HTERT RPE-1 (cell line): ENCODE results near the gene MIA2.

Experiments
- in situ Hi-C: fragments of 300-500 bp; cut with MboI; formaldehyde crosslinking; loops from 4 replicates; pipeline ENCODE4 v1.14.3; 2020; ENCODE audit warnings: low sequenced_read_pairs

Gene MIA2

GRCh38 chr14:39432619-39433451 lies 199.1 kb downstream of the MIA2 start:
- in situ Hi-C loops, result no loop called here

- in situ Hi-C loops, result no loop called here
Measured at GRCh38 chr14:39433452-39433813, 199.7 kb downstream of the MIA2 start.

- in situ Hi-C loops, result no loop called here
Measured at GRCh38 chr14:39434401-39434800, 200.7 kb downstream of the MIA2 start.

GRCh38 chr14:39435241-39435640 lies 201.5 kb downstream of the MIA2 start:
- in situ Hi-C loops, result no loop called here
